Measurements from ENCODE around the gene IQCE. TPM values are rescaled to one million over a fixed set of nuclear protein-coding genes. Genes with fewer than 3 reads are reported as not detected.
"Not testable (repeated sequence)": the region's sequence is repeated elsewhere in the genome, so short reads cannot be mapped to it uniquely, and the experiment has no call there.

Gene IQCE
- total RNA-seq, 4 donors from 2014 or later, result 27.2 to 187 (median 55.5) TPM

DNA sequence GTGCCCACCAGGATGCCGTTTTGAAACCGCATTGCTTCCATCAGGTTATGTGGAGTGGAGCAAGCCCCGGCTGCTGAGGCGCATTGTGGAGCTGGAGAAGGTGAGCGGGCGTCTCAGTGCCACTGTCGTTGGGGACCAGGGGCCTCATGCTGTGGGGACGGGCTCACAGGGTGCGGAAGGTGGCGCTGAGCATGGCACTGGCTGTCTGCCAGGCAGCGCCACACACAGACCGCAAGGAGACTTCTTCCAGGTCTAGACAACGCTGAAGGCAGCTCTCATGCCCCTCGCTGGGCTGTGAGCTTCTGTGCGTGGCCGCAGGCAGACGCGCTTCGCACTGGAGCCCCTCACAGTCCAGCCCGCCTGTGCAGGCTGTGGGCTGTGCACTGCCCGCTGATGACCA, 29.0 kb downstream of the IQCE start:
- Histone ChIP-seq H3K27ac (no peak overlapping the region), H3K4me3 (no peak overlapping the region), H3K4me1 (no peaks in the 10 kb centered on the region), H3K36me3 (peaks cover 0 to 26% (median 8%) of the 10 kb centered on the region in 4 donors), H3K27me3 (no peaks in the 10 kb centered on the region), H3K9me3 (no peaks in the 10 kb centered on the region)
- DNase-seq, result no peak
- TF ChIP-seq CTCF (IDR thresholded peaks at IDR 0.05), result no peak
- intact Hi-C loops (cut with DNase I; ENCODE audit: low total_unique reads) (no loop called here), in situ Hi-C loops (cut with MboI; ENCODE audit: low pct_ligation_motif_present in 1 of 4, low pct_unique_long_range_greater_than_20kb in 1 of 4, low sequenced_read_pairs in 3 of 4) (no loop called here)
- 96% methylated on average over 21 of the region's 21 CpGs; no CpG with 5 or more reads in 1 of the 2 donors for WGBS, 2 donors (ENCODE audit: low coverage in 1 of 2)

DNA sequence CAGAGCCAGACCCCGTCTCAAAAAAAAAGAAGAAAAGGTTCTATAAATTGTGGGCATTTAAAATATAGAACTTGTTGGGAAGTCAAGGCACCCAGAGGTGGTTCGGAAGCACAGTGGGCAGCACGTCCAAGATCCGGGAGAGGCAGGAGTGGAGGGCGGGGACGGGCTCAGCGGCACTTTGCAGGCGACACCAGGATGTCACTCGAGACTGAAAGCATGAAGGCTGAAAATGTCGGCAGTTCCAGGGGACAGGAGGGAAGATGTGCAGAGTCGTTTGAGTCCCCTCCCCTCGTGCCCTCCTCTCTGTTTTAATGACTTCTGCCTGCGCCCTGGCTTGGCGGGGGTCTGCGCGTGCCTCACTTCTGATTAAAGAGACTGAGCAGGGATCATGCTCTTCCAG, 30.6 kb downstream of the IQCE start:
- Histone ChIP-seq H3K27ac (no peak overlapping the region), H3K27me3 (no peaks in the 10 kb centered on the region), H3K4me3 (no peak overlapping the region), H3K4me1 (no peaks in the 10 kb centered on the region), H3K36me3 (peaks cover 0 to 32% (median 6%) of the 10 kb centered on the region in 4 donors), H3K9me3 (no peaks in the 10 kb centered on the region)
- DNase-seq, result no peak
- intact Hi-C loops (cut with DNase I; ENCODE audit: low total_unique reads), result no loop called here
- 91% methylated on average over 16 of the region's 16 CpGs; no CpG with 5 or more reads in 1 of the 2 donors for WGBS, 2 donors (ENCODE audit: low coverage in 1 of 2)
- TF ChIP-seq CTCF (IDR thresholded peaks at IDR 0.05) (no peak), POLR2A (IDR thresholded peaks at IDR 0.05) (no peak), EP300 (IDR thresholded peaks at IDR 0.05; ENCODE audit: low read depth) (no peak), POLR2AphosphoS5 (IDR thresholded peaks at IDR 0.05) (no peak)
- in situ Hi-C loops (cut with MboI; ENCODE audit: low pct_ligation_motif_present in 1 of 4, low pct_unique_long_range_greater_than_20kb in 1 of 4, low sequenced_read_pairs in 3 of 4), result no loop called here

GRCh38 chr7:2589941-2590340, 31.2 kb downstream of the IQCE start:
- 93% methylated on average over 15 of the region's 15 CpGs; no CpG with 5 or more reads in 1 of the 2 donors for WGBS, 2 donors (ENCODE audit: low coverage in 1 of 2)
- H3K4me1 ChIP-seq; H3K27me3 ChIP-seq; H3K4me3 ChIP-seq; DNase-seq; in situ Hi-C loops (cut with MboI; ENCODE audit: low pct_ligation_motif_present in 1 of 4, low pct_unique_long_range_greater_than_20kb in 1 of 4, low sequenced_read_pairs in 3 of 4); intact Hi-C loops (cut with DNase I; ENCODE audit: low total_unique reads); H3K9me3 ChIP-seq; H3K27ac ChIP-seq: not testable (repeated sequence)
- peaks cover 0 to 34% (median 3%) of the 10 kb centered on the region in 4 donors for H3K36me3 ChIP-seq

GRCh38 chr7:2592375-2592865, 33.6 kb downstream of the IQCE start:
- Histone ChIP-seq H3K27ac (no peak overlapping the region), H3K4me1 (no peaks in the 10 kb centered on the region), H3K36me3 (peaks cover 0 to 40% (median 5%) of the 10 kb centered on the region in 4 donors), H3K9me3 (no peaks in the 10 kb centered on the region), H3K27me3 (no peaks in the 10 kb centered on the region), H3K4me3 (no peak overlapping the region)
- TF ChIP-seq POLR2A (IDR thresholded peaks at IDR 0.05), result no peak
- no peak for TF ChIP-seq CTCF (IDR thresholded peaks at IDR 0.05)
- TF ChIP-seq EP300 (IDR thresholded peaks at IDR 0.05; ENCODE audit: low read depth), result no peak
- no peak for TF ChIP-seq POLR2AphosphoS5 (IDR thresholded peaks at IDR 0.05)
- in situ Hi-C loops (cut with MboI; ENCODE audit: low pct_ligation_motif_present in 1 of 4, low pct_unique_long_range_greater_than_20kb in 1 of 4, low sequenced_read_pairs in 3 of 4) (no loop called here), intact Hi-C loops (cut with DNase I; ENCODE audit: low total_unique reads) (no loop called here)
- no peak for DNase-seq
- WGBS, 2 donors (ENCODE audit: low coverage in 1 of 2), result 93 to 95% methylated on average over 3 to 23 of the region's 23 CpGs

GRCh38 chr7:2593036-2593727, 34.4 kb downstream of the IQCE start:
- H3K4me1 ChIP-seq, result no peaks in the 10 kb centered on the region
- in situ Hi-C loops (cut with MboI; ENCODE audit: low pct_ligation_motif_present in 1 of 4, low pct_unique_long_range_greater_than_20kb in 1 of 4, low sequenced_read_pairs in 3 of 4), result no loop called here
- H3K4me3 ChIP-seq, result no peak overlapping the region
- H3K27me3 ChIP-seq, result no peaks in the 10 kb centered on the region
- DNase-seq, result no peak
- TF ChIP-seq POLR2A (IDR thresholded peaks at IDR 0.05) (no peak), EP300 (IDR thresholded peaks at IDR 0.05; ENCODE audit: low read depth) (no peak), CTCF (IDR thresholded peaks at IDR 0.05) (no peak), POLR2AphosphoS5 (IDR thresholded peaks at IDR 0.05) (no peak)
- peaks cover 0 to 34% (median 5%) of the 10 kb centered on the region in 4 donors for H3K36me3 ChIP-seq
- H3K27ac ChIP-seq, result no peak overlapping the region
- intact Hi-C loops (cut with DNase I; ENCODE audit: low total_unique reads), result no loop called here
- 93 to 100% methylated on average over 4 to 38 of the region's 38 CpGs for WGBS, 2 donors (ENCODE audit: low coverage in 1 of 2)
- H3K9me3 ChIP-seq, result no peaks in the 10 kb centered on the region
